ENCODE results near the gene FAM131C.
"Not testable (repeated sequence)": the region's sequence is repeated elsewhere in the genome, so short reads cannot be mapped to it uniquely, and the experiment has no call there.

Gene FAM131C

GRCh38 chr1:16066245-16066644, 7.2 kb downstream of the FAM131C start:
- DNase-seq (ENCODE audit: low read depth), result no peak
- TF ChIP-seq, protein P1, sequence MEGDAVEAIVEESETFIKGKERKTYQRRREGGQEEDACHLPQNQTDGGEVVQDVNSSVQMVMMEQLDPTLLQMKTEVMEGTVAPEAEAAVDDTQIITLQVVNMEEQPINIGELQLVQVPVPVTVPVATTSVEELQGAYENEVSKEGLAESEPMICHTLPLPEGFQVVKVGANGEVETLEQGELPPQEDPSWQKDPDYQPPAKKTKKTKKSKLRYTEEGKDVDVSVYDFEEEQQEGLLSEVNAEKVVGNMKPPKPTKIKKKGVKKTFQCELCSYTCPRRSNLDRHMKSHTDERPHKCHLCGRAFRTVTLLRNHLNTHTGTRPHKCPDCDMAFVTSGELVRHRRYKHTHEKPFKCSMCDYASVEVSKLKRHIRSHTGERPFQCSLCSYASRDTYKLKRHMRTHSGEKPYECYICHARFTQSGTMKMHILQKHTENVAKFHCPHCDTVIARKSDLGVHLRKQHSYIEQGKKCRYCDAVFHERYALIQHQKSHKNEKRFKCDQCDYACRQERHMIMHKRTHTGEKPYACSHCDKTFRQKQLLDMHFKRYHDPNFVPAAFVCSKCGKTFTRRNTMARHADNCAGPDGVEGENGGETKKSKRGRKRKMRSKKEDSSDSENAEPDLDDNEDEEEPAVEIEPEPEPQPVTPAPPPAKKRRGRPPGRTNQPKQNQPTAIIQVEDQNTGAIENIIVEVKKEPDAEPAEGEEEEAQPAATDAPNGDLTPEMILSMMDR (IDR thresholded peaks at IDR 0.05; ENCODE audit: insufficient read depth, low read depth, low read length, missing control alignments), result no peak
- H3K4me3 ChIP-seq (ENCODE audit: low read length), result no peak overlapping the region

GRCh38 chr1:16065269-16065576, 8.2 kb downstream of the FAM131C start:
- DNase-seq (ENCODE audit: low read depth), result no peak
- TF ChIP-seq, protein P1 (IDR thresholded peaks at IDR 0.05; ENCODE audit: insufficient read depth, low read depth, low read length, missing control alignments), result no peak
- no peak overlapping the region for H3K4me3 ChIP-seq (ENCODE audit: low read length)

GRCh38 chr1:16064536-16065268, 8.7 kb downstream of the FAM131C start:
- DNase-seq (ENCODE audit: low read depth), result no peak
- no peak overlapping the region for H3K4me3 ChIP-seq (ENCODE audit: low read length)
- TF ChIP-seq, protein P1 (IDR thresholded peaks at IDR 0.05; ENCODE audit: insufficient read depth, low read depth, low read length, missing control alignments), result no peak

DNA sequence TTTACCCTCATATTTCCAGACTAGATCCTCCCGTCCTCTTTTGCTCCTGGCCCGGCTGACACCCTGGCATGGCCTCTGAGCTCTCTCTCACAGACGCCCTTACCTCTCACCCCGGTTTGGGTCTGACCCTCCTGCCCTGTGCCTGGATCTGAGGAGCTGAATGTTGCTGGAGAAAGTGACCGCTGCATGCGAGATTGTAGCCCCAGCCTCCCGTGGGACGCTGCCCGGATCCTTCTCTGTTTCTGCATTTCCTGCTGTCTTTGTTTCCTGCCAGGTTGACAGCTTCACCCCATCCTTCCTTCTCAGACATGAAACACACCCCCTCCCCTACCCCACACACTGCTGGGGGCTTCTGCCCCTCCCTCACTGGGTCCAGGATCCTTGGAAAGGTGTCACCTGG, 9.5 kb downstream of the FAM131C start:
- DNase-seq (ENCODE audit: low read depth), result no peak
- TF ChIP-seq, protein P1 (IDR thresholded peaks at IDR 0.05; ENCODE audit: insufficient read depth, low read depth, low read length, missing control alignments), result no peak
- no peak overlapping the region for H3K4me3 ChIP-seq (ENCODE audit: low read length)

DNA sequence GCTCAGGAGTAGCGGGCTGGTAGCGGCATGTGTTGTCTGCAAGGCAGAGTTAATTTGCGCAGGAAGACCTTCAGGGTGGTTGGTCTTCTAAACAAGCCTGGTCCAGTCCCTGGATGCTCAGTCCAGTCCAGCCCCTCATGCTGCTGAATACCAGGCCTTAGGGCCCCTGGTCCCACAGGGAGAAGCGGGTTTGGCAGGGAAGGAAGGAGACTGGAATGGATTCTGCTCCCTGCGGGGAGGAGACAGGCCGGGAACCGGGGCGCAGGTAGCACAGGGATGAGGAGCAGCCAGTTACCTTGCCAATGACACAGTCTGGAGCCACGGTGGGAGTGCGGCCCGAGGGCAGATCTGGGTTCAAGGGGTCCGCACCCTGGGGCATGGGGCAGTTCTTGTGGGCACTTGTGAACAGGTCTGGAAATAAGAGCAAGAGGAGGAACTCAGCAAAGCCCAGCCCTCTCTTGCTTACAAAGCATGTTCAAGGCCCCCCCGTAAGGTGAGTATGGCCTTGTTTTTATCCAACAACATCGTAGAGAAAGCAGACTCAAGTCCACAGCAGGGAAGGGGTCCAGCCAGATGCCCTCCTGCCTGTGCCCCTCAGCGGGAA, 10.1 kb downstream of the FAM131C start:
- TF ChIP-seq, protein P1 (IDR thresholded peaks at IDR 0.05; ENCODE audit: insufficient read depth, low read depth, low read length, missing control alignments), result no peak
- DNase-seq (ENCODE audit: low read depth), result no peak
- no peak overlapping the region for H3K4me3 ChIP-seq (ENCODE audit: low read length)

DNA sequence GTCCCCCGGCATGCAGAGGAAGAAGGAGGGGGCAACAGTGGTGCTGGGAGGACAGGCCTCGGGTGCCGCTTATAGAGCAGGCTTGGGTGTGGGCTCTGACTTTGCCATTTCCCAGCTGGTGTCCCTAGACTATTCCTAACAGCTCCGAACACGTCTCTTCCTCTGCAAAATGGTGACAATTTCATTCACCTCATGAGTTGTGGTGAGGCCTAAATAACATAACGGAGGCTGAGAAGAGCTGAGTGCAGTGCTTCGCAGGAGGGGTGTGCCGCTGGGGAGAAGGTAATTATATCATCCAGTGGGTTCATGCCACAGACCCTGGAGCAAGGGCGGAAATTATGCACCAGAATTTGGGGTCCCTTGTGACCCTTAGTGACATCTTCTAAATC, 10.8 kb downstream of the FAM131C start:
- DNase-seq (ENCODE audit: low read depth); H3K4me3 ChIP-seq (ENCODE audit: low read length): not testable (repeated sequence)

GRCh38 chr1:16061989-16062686, 11.3 kb downstream of the FAM131C start:
- H3K4me3 ChIP-seq (ENCODE audit: low read length); DNase-seq (ENCODE audit: low read depth): not testable (repeated sequence)

GRCh38 chr1:16061266-16061665, 12.2 kb downstream of the FAM131C start:
- no peak overlapping the region for H3K4me3 ChIP-seq (ENCODE audit: low read length)
- TF ChIP-seq, protein P1 (IDR thresholded peaks at IDR 0.05; ENCODE audit: insufficient read depth, low read depth, low read length, missing control alignments), result no peak

GRCh38 chr1:16058394-16059120, 14.9 kb downstream of the FAM131C start:
- DNase-seq (ENCODE audit: low read depth); H3K4me3 ChIP-seq (ENCODE audit: low read length): not testable (repeated sequence)

More at GRCh38 chr1:16061266-16061665, 12.2 kb downstream of the FAM131C start:
- peak; percentile 13 for DNase-seq (ENCODE audit: low read depth)

DNA sequence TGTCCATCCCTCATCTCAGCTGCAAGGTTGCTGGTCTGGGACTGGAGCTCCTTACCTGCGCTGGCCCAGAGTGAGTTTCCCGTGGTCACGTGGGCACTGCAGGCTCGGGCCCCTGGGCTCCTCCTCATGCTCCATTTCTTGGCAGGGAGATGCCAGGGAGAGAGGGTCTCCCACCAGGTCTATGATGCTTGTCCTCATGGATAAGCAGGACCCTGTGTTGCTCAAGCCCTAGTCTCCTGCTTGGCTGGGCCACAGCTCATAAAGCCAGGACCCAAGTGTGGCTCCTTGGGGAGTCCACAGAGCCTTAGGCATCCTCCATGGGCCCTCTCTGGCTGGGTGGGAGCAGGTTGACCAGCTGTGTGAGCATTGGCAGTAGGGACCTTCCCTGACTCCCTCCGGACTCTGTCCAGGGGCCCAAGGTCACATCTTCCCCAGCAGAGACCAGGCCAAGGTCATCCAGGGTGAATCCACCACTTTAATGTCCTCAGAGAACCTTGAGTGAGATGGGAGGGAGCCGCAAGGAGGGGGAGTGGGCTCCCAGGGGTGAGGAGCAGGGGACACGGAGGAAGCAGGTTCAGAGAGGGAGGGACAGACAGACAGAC, 16.0 kb downstream of the FAM131C start:
- H3K4me3 ChIP-seq (ENCODE audit: low read length); DNase-seq (ENCODE audit: low read depth): not testable (repeated sequence)
